SK-MEL-5 (cell line): ENCODE results near the gene PHF21A. TPM values are rescaled to one million over a fixed set of nuclear protein-coding genes. Genes with fewer than 3 reads are reported as not detected.
"Not testable (repeated sequence)": the region's sequence is repeated elsewhere in the genome, so short reads cannot be mapped to it uniquely, and the experiment has no call there.

Experiments
- DNase-seq: peaks from one replicate; pipeline ENCODE4 v3.0.0-alpha.2; 2016; ENCODE audit warnings: low read depth, low spot score
- in situ Hi-C: cut with HindIII; loops from 2 replicates; pipeline ENCODE4 v1.10.0; 2016; ENCODE audit warnings: low sequenced_read_pairs, high pct_unique_total_duplicates, low pct_unique_long_range_greater_than_20kb
- total RNA-seq: library from RNA; depleted of rRNA; stranded (reverse); fragments of >200 nt; shearing (Covaris generic); gene quantifications from 2 replicates; pipeline ENCODE4 v1.2.3, GENCODE V29; 2014

PHF21A gene
- total RNA-seq, 1 experiment from 2014 or later = 15.2 TPM

DNA sequence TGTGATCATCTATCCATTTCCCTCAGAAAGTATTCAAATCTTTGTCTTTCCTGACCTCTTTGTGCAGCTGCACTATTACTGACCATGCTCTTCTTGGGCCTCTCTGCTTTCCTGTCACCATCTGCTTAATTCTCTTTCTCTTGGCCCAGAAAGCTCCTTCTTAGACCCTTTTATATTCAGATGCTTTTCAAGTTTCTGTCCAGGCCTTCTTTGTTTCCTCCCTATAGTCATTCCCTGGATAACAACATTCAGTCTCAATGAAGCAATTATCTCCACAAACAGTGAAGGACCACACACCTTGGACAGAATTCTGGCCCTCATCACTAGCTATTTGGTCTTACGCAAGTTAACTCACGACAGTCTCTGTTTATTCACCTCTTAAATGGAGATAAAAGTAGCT is 109.1 kb downstream of the PHF21A start:
- in situ Hi-C loops = no loop called here
- DNase-seq = no peak

DNA sequence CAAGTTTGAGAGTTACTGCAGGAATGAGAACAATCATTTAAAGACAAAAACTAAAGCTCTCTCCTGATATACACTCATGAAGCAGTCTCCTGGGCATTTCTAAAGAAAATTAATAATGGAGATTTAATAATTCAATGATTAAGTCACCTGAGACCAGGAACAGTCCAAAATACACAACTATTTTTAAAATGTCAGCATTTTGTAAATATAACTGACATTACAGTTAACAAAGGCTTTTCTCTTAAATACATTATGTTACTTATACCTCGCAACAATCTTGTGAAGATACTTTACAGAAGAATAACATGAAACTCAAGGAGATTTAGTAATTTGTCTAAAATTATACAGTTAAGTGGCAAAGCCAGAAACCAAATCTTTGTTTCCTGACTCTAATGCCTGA is 111.2 kb downstream of the PHF21A start:
- DNase-seq = no peak
- in situ Hi-C loops = no loop called here

DNA sequence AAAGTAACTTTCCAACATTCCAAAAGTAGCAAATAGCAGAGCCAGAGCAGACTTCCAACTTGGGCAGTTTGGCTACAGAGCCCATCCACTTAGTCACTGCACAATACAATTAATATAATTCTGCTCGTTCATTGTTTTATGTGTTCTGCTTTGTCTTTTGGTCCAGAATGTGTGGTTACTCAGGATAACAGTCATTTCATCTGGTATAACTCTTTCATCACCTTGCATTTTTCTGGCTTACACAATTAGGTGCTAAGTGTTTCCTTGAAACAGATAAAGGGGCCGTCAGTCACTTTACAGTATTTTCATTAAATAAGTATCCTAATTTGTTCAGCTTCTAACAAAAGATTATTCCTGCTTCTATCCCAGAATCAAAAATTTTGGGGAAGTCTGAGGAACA is 111.6 kb downstream of the PHF21A start:
- DNase-seq = no peak
- in situ Hi-C loops = no loop called here

DNA sequence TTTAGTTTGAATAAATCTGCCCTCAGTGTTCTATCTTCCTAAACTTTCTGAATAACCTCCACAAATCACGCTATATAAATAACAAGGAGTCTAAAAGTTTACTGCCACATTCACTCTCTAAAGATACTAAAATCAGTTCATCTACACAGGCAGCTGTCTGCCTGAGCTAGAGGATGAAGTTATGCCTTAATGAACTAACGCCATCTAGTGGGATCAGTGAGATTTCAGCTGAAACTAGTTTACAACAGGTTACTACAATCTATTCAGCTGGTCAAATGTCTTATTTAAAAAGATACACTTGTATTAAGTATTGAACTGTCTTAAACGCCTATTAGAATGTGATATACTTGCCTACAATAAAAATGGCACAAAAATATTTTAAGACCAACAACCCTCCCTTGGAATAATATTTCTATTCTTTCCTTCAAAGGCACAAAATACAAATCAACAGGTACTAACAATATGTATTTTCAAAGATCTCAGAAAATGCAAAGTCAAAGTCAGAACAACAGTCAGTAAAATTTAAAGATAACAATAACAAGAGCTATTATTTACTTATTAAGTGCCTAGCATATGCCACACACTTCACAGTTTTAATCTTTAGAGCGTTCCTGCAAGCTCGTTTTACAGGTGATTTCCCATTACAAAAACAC is 114.7 kb downstream of the PHF21A start:
- DNase-seq = peak; percentile 83
- in situ Hi-C loops = no loop called here

DNA sequence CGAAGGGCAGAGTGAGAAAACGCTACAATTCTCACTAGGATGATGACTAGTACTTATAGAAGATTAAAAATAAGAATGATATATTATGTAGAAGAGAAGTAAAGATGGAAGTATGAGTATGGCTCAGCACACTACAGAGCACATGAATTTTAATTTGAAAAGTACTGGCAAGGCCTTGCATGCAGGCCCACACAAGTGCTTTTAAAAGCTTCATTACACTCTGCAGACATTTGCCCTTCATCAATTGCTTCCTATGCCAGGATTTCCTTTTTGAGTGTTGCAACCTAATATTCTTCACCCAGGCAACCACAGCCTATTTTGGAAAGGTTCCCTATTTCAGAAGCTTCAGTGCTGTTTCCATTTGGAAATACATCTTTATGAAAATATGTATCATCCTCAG is 117.7 kb downstream of the PHF21A start:
- no peak for DNase-seq
- in situ Hi-C loops = no loop called here

DNA sequence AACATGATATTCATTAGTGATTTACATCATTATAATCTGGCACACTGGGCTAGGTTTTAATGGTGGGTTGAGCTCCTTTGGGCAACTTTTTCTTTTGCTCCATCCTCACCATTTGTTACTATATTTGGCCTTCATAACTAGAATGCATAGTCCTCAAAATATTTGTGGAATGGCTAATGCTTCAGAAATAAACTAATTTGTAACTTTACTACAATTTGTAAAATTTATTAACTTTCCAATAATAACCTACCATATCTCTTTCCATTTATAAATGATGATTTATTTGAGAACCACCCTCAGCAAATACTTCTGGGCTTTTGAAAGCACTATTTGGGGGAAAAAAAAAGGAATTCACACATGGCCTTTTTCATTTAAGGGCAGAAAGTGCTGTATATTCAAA is 119.1 kb downstream of the PHF21A start:
- in situ Hi-C loops = no loop called here

DNA sequence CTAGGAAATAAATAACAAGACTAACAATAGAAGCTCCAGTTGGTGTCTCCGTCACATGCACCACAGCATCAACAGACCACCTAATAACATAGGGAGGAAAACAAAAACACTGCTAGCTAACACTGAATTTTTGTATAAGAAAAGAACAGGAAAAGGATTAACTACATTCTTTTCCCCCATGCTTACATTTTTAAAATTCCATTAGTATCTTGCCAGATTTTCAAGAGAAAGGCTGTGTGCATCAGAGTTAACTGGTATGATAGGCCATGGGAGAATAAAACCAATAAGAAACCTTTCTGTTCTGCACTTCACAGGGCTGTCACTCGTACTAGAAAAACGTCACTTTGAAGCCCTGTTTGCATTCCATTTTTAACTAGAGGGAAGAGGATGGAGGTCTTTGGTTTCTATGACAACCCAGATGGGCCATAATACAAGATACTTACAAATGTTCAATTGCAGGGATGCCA is 119.8 kb downstream of the PHF21A start:
- in situ Hi-C loops = no loop called here
- DNase-seq = peak; percentile 4

More for the DNA sequence above, 119.1 kb downstream of the PHF21A start:
- DNase-seq = no peak

DNA sequence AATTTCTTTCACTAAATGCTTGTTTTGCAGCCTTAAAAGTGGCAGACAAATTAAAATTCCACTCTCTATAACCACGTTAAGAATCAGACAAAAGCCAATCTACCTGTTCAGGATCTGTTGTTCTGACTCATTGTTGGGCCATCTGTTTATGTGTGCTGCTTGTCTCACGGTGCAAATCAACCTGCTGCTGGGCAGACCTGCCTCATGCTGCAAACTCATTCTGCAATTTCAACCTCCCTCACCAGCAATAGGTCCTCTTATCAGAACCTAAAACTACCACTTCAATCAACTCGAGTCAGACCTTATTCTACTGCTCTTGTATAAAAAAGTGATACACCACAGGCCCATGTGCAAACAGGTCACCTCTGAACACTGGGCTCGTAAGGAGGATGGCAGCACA is 123.7 kb downstream of the PHF21A start:
- no peak for DNase-seq
- in situ Hi-C loops = no loop called here

DNA sequence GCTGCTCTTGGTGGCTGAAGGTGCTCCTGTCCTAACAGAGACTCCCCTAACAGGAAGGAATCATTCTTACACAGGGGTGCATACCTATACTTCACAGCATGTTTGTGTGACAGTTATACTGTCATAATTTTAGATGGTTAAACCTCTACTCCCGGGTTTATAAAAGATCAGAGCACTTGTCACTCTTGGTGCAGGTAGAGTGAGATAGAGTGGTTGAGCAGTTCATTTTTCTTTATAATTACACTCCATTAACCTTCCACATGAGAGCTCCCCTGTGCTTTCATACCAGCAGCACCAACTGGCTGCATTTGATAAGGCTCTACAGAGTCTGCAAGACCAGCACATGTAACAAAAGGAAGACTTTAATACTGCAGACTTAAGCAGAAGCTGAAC is 125.9 kb downstream of the PHF21A start:
- DNase-seq = no peak
- in situ Hi-C loops = no loop called here

DNA sequence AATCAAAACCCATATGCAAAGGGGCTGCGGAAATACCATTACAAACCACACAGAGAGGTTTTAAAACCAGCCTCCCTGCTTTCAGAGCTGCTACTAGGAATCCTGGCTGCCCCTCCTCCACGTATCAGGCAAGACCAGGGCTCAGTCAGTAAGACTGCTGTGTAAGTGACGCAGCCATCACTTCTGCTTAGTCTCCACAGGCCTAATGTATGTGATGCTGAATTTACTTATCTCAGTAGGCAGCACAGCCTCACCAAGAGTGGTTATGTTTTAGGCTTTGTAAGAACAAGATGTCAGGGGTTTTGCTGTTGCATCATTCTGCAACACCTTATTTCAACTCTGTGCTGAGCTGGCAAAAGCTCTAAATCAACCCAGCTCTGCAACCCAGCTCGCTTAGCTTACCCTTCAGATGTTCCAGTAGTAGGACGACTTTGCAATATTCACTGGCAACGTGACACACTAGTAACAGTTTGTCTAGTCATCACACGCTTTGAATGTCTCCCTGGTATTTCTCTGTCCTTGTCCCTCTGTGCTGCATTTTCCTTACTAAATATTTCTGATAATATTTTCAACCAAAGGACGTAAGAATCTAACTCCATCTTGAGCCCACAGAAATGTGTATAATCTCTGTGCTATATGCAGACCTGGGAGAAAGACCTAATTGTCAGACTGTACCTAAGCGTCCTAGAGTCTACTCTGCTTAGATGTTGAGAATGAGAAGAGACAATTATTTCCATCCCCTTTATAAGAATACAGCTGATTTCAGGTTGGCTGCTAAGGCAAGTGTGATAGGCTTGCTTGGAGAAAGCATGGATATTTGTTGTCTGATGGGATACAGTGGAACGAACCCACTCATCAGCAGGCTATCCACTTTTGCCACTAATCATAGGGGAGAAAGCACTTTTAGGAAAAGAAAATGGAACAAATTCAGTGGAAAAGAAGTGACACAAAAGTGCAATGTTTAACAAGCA is 126.6 kb downstream of the PHF21A start:
- DNase-seq = no peak
- in situ Hi-C loops = no loop called here

DNA sequence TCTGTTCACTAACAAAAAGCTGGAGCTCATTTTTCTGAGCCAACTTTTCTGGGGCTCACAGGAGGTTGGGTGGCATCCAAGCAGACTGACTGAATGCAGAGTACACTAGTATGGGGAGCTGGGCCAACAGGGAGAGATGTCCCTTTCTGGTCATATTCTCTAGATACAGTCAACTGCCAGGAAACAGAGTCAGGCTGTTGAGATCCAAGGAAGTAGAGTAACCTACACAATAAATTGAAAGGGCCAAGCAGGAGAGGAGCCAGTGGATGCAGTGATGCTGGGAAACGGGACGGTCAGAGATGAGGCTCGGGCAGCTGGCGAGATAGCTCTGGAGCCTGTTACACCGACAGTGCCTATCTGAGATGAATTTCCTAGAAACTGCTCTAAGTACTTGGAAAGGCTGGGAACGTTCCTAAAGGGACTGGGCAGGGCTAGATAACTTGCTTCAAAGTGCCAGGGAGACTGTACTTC is 127.7 kb downstream of the PHF21A start:
- no peak for DNase-seq
- in situ Hi-C loops = no loop called here

DNA sequence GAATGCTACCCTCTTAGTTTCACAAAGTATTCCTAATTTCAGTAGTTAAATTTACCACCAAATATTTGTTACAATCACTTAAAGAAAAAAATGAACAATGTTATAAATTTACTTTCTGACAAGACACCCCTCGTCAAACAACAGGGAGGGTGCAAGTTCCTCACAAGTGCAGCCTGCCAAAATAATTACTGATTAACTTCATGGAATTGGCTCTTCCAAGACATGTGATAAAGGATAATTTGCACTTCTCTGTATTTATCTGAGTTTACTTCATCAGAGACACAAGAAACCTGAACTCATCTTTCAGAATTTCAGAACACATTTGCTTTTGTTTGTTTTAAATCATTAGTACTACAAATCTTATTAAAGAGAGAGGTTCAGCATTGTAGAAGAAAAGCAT is 132.3 kb downstream of the PHF21A start:
- DNase-seq = no peak
- in situ Hi-C loops = no loop called here

DNA sequence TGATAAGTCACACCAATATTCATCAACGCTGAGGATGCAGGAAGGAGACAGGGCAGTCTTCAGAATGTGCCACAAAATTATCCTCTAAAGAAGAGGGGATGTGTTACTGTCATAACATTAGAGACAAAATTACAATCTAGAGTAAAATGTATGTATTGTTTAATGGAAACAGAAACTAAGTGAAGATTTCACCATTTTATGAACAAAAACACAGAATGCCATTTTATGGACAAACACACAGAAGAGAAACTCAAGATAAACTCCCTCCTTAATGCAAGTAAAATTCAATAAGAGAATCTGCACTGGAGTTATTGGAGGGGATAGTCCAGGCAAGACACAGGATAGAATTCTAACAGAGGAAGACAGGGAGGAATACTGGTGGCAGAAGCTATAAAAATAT is 136.0 kb downstream of the PHF21A start:
- in situ Hi-C loops = no loop called here
- no peak for DNase-seq

DNA sequence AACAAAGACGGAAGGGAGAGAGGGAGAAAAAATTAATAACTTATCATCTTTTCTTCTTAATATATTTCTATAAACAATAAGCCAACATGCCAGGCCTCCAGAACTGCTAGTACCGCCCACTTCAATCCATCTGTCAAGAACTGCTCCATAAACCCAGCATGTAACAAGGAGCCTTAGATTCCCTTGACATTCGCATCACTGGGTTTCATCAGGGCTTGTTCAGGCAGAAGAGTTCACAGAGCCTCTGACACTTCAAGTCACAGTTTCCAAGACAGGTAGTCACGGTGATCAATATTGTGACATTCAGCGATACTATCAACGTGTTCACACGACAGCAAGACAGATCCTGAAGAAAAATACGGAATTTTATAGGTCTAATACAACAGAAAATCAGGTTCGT is 137.1 kb downstream of the PHF21A start:
- no peak for DNase-seq
- in situ Hi-C loops = no loop called here

DNA sequence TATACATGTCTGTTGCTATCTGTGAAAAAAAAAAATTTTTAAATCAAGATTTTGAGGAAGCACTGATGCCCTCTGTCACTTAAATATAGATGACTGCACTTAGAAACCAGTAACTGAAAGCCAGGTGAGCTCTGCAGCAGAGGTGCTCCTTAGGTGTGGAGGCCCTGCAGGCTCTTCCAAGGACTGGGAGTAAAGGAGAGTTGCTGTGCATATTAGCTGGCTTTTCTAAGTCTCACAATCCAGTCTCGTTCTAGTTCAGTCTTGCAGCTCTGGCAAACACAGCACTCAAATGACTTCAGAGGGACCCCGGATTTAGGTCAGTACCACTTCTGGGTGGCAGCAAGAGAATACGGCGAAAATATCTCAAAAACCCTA is 137.8 kb downstream of the PHF21A start:
- in situ Hi-C loops = no loop called here
- no peak for DNase-seq

DNA sequence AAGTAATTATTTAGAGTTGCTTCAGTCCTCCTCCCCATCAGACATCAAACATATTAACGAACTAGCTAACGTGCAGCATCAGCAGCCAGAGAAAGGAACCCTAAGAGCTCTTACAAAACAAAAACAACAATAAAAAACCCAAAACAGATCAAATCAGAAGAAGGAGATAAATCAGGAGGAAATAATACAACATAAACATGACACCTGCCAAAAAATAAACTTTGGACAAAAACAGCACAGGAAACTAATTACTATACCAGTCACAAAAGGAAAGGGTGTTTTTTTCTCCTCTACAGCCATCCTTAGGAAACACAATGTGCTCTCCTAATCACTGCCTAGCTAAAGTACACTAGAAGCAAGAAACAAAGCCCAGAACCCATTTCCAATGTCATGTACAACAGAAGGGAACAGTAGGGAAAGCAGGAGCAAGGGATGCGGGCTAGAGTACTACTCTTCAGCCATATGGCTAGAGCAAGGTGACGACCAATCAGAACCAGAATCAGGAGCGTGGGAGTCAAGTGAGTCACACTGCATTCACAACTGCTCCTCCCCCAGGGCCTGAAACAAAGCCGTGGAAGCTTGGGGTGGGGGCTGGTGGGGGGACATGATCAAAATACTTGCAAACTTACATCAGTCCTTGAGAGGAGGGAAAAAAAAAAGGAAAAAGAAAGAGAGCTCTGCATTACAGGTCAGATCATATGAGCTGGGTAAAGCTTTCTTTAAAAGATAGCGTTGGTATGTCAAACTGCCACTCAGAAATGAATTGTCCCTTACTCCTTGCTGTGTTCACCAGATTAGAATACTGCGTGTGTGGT is 138.4 kb downstream of the PHF21A start:
- no peak for DNase-seq
- in situ Hi-C loops = no loop called here

DNA sequence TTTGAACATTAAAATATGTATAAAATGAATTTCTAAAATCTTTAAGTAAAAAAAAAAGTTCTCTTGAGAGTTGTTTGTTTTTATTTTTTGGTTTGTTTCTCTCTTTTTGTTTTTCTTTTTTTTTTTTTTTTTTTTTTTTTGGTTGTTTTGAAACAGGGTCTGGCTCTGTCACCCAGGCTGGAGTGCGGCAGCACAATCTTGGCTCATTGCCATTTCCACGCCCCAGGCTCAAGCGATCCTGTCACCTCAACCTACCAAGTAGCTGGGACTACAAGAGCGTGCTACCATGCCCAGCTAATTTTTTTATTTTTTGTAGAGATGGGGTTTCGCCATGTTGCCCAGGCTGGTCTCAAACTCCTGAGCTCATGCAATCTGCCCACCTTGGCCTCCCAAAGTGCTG is 139.4 kb downstream of the PHF21A start:
- DNase-seq, in situ Hi-C loops: not testable (repeated sequence)

DNA sequence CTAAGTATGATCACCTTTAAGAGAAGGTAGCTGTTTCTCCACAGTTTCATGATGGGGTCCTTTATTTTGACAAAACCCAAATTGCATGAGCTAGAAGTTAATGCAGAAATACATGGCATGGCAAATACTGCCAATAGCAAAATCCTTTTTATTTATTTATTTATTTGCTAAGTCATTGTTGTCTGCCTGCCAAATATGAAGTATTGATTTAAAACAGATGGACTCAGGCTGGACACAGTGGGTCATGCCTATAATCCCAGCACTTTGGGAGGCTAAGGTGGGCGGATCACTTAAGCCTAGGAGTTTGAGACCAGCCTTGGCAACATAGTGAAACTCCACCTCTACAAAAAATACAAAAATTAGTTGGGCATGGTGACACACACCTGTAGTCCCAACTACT is 146.4 kb downstream of the PHF21A start:
- in situ Hi-C loops = no loop called here
- DNase-seq = no peak
